Esophagus muscularis mucosa (tissue), 3 donors: ENCODE results near the gene PAM16.

Experiments
- CTCF ChIP-seq, 3 experiments: fragments of 200-600 bp in 2 of 3; fragments of 450-650 bp in 1 of 3; sonication (generic) in 2 of 3; IDR thresholded peaks; one replicate each; pipeline ENCODE4 v1.5.1; 2017 to 2019; ENCODE audit warnings: antibody characterized with exemption in 3 of 3, mild to moderate bottlenecking in 2 of 3, moderate library complexity in 1 of 3
- POLR2A ChIP-seq: fragments of 450-650 bp; IDR thresholded peaks from one replicate; pipeline ENCODE4 v1.6.1; 2017; ENCODE audit warnings: antibody characterized with exemption, moderate library complexity, mild to moderate bottlenecking, low read depth

DNA sequence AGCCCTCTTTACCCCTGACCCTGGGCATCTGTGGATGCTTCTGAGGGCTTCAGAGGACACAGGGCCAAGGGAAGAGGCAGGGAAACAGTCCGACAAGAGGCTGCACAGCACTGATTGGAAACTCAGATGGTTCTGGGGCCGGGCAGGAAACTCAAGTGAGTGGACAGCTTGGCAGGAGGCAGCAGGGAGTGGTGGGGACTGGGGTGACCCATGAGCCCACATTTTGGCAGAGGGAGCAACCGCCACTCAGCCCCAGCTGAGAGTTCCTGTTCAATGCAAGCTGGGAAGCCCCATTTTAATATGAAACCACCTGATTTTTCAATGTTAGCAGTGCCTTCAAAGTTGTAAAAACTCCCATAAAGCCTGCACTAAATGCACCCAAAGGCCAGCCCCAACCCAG lies 19.0 kb upstream of the PAM16 start:
- TF ChIP-seq POLR2A (no peak), CTCF (IDR thresholded peaks at IDR 0.05) (no peak)
